ENCODE results near the gene CEP95.

- no peak for TF ChIP-seq CTCF (IDR thresholded peaks at IDR 0.05)
- TF ChIP-seq POLR2A (IDR thresholded peaks at IDR 0.05): no peak
Measured at GRCh38 chr17:64532409-64532808, 25.6 kb downstream of the CEP95 start.

All from heart left ventricle (tissue), 13 donors.